ENCODE results near the gene CHST11. TPM values are rescaled to one million over a fixed set of nuclear protein-coding genes. Genes with fewer than 3 reads are reported as not detected.

CHST11 gene
- total RNA-seq, 2 experiments from 2014 or later, result 53.4 to 53.6 TPM

DNA sequence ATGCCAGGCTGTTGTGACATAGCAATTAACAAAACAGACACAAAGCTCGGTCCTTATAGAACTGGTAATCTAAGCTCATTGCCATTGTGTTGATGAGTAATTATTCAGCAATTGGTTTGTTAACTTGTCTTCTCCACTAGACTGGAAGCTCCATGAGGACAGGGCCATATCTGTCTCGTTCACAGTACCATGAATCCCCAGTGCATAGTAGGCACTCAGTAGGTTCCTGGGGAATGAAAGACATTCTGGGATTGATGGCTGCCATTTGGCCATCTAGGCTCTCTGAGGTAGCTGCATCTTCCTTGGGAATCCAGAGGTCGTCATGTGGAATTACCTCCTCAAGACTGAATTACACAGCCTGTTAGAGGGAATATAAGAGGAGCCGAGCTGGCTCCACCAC lies 177.3 kb downstream of the CHST11 start:
- POLR2A ChIA-PET, result interaction anchor here (0.9 kb wide), 1 partner anchor 10 kb away, joined by 3 read pairs; no protein-coding TSS in a partner anchor
- H3K27me3 ChIP-seq (ENCODE audit: control insufficient read depth in 1 of 2, insufficient read depth in 2 of 2, low read length in 2 of 2), result no peaks in the 10 kb centered on the region
- Mint-ChIP-seq H3K9me3 (no peaks in the 10 kb centered on the region), H3K27ac (no peak overlapping the region), H3K27me3 (no peaks in the 10 kb centered on the region), H3K36me3 (ENCODE audit: low read depth) (peaks cover 4% of the 10 kb centered on the region), H3K4me3 (no peak overlapping the region), H3K4me1 (ENCODE audit: low read depth) (peaks cover 30% of the 10 kb centered on the region)
- TF ChIP-seq, protein P1, sequence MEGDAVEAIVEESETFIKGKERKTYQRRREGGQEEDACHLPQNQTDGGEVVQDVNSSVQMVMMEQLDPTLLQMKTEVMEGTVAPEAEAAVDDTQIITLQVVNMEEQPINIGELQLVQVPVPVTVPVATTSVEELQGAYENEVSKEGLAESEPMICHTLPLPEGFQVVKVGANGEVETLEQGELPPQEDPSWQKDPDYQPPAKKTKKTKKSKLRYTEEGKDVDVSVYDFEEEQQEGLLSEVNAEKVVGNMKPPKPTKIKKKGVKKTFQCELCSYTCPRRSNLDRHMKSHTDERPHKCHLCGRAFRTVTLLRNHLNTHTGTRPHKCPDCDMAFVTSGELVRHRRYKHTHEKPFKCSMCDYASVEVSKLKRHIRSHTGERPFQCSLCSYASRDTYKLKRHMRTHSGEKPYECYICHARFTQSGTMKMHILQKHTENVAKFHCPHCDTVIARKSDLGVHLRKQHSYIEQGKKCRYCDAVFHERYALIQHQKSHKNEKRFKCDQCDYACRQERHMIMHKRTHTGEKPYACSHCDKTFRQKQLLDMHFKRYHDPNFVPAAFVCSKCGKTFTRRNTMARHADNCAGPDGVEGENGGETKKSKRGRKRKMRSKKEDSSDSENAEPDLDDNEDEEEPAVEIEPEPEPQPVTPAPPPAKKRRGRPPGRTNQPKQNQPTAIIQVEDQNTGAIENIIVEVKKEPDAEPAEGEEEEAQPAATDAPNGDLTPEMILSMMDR (IDR thresholded peaks at IDR 0.05), result no peak
- H3K27ac ChIP-seq (ENCODE audit: low read depth in 1 of 2, low read length in 2 of 2), result no peak overlapping the region
- H3K9me3 ChIP-seq (ENCODE audit: control insufficient read depth in 1 of 2, insufficient read depth in 1 of 2, low read length in 2 of 2), result no peaks in the 10 kb centered on the region
- intact Hi-C loops (cut with DNase I, micrococcal nuclease), result no loop called here
- no peak for ATAC-seq (ENCODE audit: poor library complexity)
- CTCF ChIA-PET, result no interaction called here
- H3K4me1 ChIP-seq (ENCODE audit: insufficient read depth, low read length), result peaks cover 14% of the 10 kb centered on the region
- DNase-seq, result no peak
- H3K4me3 ChIP-seq (ENCODE audit: low read length), result no peak overlapping the region
- H3K36me3 ChIP-seq (ENCODE audit: insufficient read depth, low read length), result no peaks in the 10 kb centered on the region

DNA sequence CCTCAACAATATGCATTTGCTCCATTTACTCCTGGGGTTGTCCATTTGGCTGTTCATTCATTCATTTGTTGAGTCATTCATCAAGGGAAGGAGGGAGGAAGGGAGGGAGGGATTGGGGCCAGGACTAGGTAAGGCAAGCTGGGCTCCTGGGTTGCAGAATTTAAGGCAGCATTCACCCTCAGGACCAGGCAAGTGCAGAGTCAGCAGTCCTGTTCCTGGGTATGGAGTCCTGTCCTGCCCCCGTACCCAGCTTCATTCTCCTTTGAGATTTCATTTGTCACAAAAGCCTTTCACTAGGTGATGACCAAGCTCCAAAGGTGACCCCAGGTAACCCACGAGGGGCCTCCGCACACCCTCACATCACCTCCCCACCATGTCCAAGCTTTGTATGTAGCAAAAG lies 178.1 kb downstream of the CHST11 start:
- no peaks in the 10 kb centered on the region for H3K27me3 Mint-ChIP-seq
- no peak overlapping the region for H3K27ac Mint-ChIP-seq
- ATAC-seq (ENCODE audit: poor library complexity), result no peak
- CTCF ChIA-PET, result no interaction called here
- H3K4me1 ChIP-seq (ENCODE audit: insufficient read depth, low read length), result peaks cover 14% of the 10 kb centered on the region
- no peaks in the 10 kb centered on the region for H3K36me3 ChIP-seq (ENCODE audit: insufficient read depth, low read length)
- no peak overlapping the region for H3K27ac ChIP-seq (ENCODE audit: low read depth in 1 of 2, low read length in 2 of 2)
- peaks cover 11% of the 10 kb centered on the region for H3K36me3 Mint-ChIP-seq (ENCODE audit: low read depth)
- H3K4me3 ChIP-seq (ENCODE audit: low read length), result no peak overlapping the region
- no peak for DNase-seq
- no peaks in the 10 kb centered on the region for H3K27me3 ChIP-seq (ENCODE audit: control insufficient read depth in 1 of 2, insufficient read depth in 2 of 2, low read length in 2 of 2)
- POLR2A ChIA-PET, result no interaction called here
- peaks cover 35% of the 10 kb centered on the region for H3K4me1 Mint-ChIP-seq (ENCODE audit: low read depth)
- TF ChIP-seq, protein P1 (IDR thresholded peaks at IDR 0.05), result no peak
- no peak overlapping the region for H3K4me3 Mint-ChIP-seq
- no peaks in the 10 kb centered on the region for H3K9me3 ChIP-seq (ENCODE audit: control insufficient read depth in 1 of 2, insufficient read depth in 1 of 2, low read length in 2 of 2)
- H3K9me3 Mint-ChIP-seq, result no peaks in the 10 kb centered on the region
- intact Hi-C loops (cut with DNase I, micrococcal nuclease), result no loop called here

DNA sequence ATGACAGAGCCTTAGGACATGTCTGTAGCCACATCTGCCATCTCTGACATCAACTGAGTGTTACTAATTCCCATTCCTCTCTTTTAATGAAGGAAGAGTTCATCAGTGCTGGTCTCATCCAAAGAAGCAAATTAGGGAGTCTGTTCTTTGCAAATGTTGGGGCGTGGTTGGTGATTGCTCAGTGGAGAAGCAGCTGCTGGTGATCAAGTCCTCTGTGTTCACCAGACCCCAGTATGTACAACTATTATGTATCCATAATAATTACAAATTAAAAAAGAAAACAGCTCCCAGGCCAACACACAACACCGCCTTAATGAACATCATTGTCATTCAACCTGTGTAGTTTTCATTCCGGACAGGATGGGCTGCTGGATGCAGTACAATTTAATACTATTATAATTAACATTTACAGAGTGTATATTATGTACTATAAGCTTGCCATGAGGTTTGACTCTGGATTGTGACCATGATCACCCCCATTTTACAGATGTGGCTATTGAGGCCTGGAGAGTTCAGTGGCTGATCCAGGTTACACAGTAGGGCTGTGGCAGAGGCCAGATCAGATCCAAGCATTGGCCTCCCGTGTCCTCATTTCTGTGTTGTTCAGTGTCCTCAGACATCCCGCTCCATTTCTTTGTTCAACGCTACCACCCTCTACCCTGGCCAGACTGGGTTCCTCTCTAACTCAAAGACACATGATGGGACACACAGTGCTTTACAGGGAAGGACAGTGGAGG lies 179.0 kb downstream of the CHST11 start:
- no peak overlapping the region for H3K4me3 ChIP-seq (ENCODE audit: low read length)
- H3K4me1 ChIP-seq (ENCODE audit: insufficient read depth, low read length), result peaks cover 14% of the 10 kb centered on the region
- POLR2A ChIA-PET, result no interaction called here
- CTCF ChIA-PET, result no interaction called here
- Mint-ChIP-seq H3K27ac (no peak overlapping the region), H3K4me1 (ENCODE audit: low read depth) (peaks cover 31% of the 10 kb centered on the region), H3K27me3 (no peaks in the 10 kb centered on the region), H3K9me3 (peaks cover 3% of the 10 kb centered on the region), H3K4me3 (no peak overlapping the region), H3K36me3 (ENCODE audit: low read depth) (peaks cover 19% of the 10 kb centered on the region)
- no peaks in the 10 kb centered on the region for H3K27me3 ChIP-seq (ENCODE audit: control insufficient read depth in 1 of 2, insufficient read depth in 2 of 2, low read length in 2 of 2)
- no peak for ATAC-seq (ENCODE audit: poor library complexity)
- no peak overlapping the region for H3K27ac ChIP-seq (ENCODE audit: low read depth in 1 of 2, low read length in 2 of 2)
- intact Hi-C loops (cut with DNase I, micrococcal nuclease), result no loop called here
- H3K9me3 ChIP-seq (ENCODE audit: control insufficient read depth in 1 of 2, insufficient read depth in 1 of 2, low read length in 2 of 2), result no peaks in the 10 kb centered on the region
- no peak for DNase-seq
- TF ChIP-seq, protein P1 (IDR thresholded peaks at IDR 0.05), result no peak
- no peaks in the 10 kb centered on the region for H3K36me3 ChIP-seq (ENCODE audit: insufficient read depth, low read length)

All from CD4-positive, alpha-beta T cell (primary cell).